Liver (tissue), 9 donors: ENCODE measurements around the gene FRMD5. TPM values are rescaled to one million over a fixed set of nuclear protein-coding genes. Genes with fewer than 3 reads are reported as not detected.
"Not testable (repeated sequence)": the region's sequence is repeated elsewhere in the genome, so short reads cannot be mapped to it uniquely, and the experiment has no call there.

Experiments
- DNase-seq: peaks from one replicate; pipeline ENCODE4 v3.0.0-alpha.2; 2017; ENCODE audit warnings: low spot score
- H3K27ac ChIP-seq, 2 donors: one replicate each; pipeline ENCODE4 v1.7.0; 2013; ENCODE audit warnings: inconsistent platforms in 2 of 2, low read length in 2 of 2, control low read depth in 1 of 2, low read depth in 1 of 2, mild to moderate bottlenecking in 1 of 2
- H3K27me3 ChIP-seq, 4 donors: one replicate each; pipeline versions ENCODE4 v1.6.1 to v1.7.0; 2013; ENCODE audit warnings: low read length in 3 of 4, inconsistent platforms in 1 of 4, mild to moderate bottlenecking in 1 of 4, moderate library complexity in 1 of 4; ENCODE audit not compliant: control insufficient read depth in 4 of 4, insufficient read depth in 4 of 4
- H3K36me3 ChIP-seq, 4 donors: one replicate each; pipeline versions ENCODE4 v1.6.1 to v1.7.0; 2013; ENCODE audit warnings: low read length in 3 of 4, mild to moderate bottlenecking in 3 of 4, low read depth in 1 of 4, moderate library complexity in 1 of 4; ENCODE audit not compliant: control insufficient read depth in 4 of 4, insufficient read depth in 3 of 4
- H3K4me1 ChIP-seq, 4 donors: one replicate each; pipeline versions ENCODE4 v1.6.1 to v1.7.0; 2013; ENCODE audit warnings: low read length in 3 of 4, mild to moderate bottlenecking in 3 of 4, moderate library complexity in 1 of 4; ENCODE audit not compliant: control insufficient read depth in 4 of 4, insufficient read depth in 4 of 4
- H3K4me3 ChIP-seq, 3 donors: one replicate each; pipeline versions ENCODE4 v1.6.1 to v1.7.0; 2013; ENCODE audit warnings: low read length in 3 of 3, control low read depth in 1 of 3, low read depth in 1 of 3, mild to moderate bottlenecking in 1 of 3
- H3K9ac ChIP-seq, 2 donors: one replicate each; pipeline ENCODE4 v1.7.0; 2013; ENCODE audit warnings: low read length in 2 of 2, mild to moderate bottlenecking in 2 of 2, moderate library complexity in 2 of 2, control low read depth in 1 of 2, low read depth in 1 of 2
- H3K9me3 ChIP-seq, 4 donors: one replicate each; pipeline versions ENCODE4 v1.6.1 to v1.7.0; 2013; ENCODE audit warnings: low read length in 3 of 4; ENCODE audit not compliant: control insufficient read depth in 4 of 4
- EGR1 ChIP-seq, 2 donors: IDR thresholded peaks; 2 replicates each; pipeline ENCODE4 v1.6.1; 2016 to 2018; ENCODE audit warnings: antibody characterized with exemption in 2 of 2, low read depth in 2 of 2
- FOXA1 ChIP-seq: IDR thresholded peaks from 2 replicates; pipeline ENCODE4 v1.6.1; 2016; ENCODE audit warnings: antibody characterized with exemption
- FOXA2 ChIP-seq: IDR thresholded peaks from 2 replicates; pipeline ENCODE4 v1.6.1; 2016; ENCODE audit warnings: antibody characterized with exemption
- GABPA ChIP-seq, 2 donors: IDR thresholded peaks in 1 of 2; conservative IDR thresholded peaks in 1 of 2; 2 replicates each; pipeline ENCODE4 v1.6.1; 2016; ENCODE audit warnings: antibody characterized with exemption in 2 of 2, mild to moderate bottlenecking in 1 of 2, moderate library complexity in 1 of 2
- HNF4A ChIP-seq, 2 donors: conservative IDR thresholded peaks; 2 replicates each; pipeline ENCODE4 v1.6.1; 2016; ENCODE audit warnings: antibody characterized with exemption in 2 of 2, mild to moderate bottlenecking in 2 of 2
- NR2F2 ChIP-seq: IDR thresholded peaks from 2 replicates; pipeline ENCODE4 v1.6.1; 2016; ENCODE audit warnings: antibody characterized with exemption
- RAD21 ChIP-seq, 2 donors: IDR thresholded peaks; 2 replicates each; pipeline ENCODE4 v1.6.1; 2016; ENCODE audit warnings: antibody characterized with exemption in 2 of 2, mild to moderate bottlenecking in 2 of 2
- RXRA ChIP-seq, 2 donors: IDR thresholded peaks; 2 replicates each; pipeline ENCODE4 v1.6.1; 2017 to 2018; ENCODE audit warnings: antibody characterized with exemption in 2 of 2, mild to moderate bottlenecking in 1 of 2
- YY1 ChIP-seq: IDR thresholded peaks from 2 replicates; pipeline ENCODE4 v1.6.1; 2016; ENCODE audit warnings: antibody characterized with exemption, mild to moderate bottlenecking
- WGBS: extraction: QIAGEN DNeasy Blood & Tissue Kit; methylation state at CpG from one replicate; pipeline ENCODE4 v1.1.7; 2013; 5-methylcytosine and 5-hydroxymethylcytosine counted together
- polyA plus RNA-seq, 2 donors: library from polyadenylated mRNA; stranded (reverse) in 1 of 2; unstranded in 1 of 2; fragments of 200-250 nt in 1 of 2; fragments of >200 nt in 1 of 2; fragmentation: Nextera tagmentation in 1 of 2; extraction: Ambion mirVana in 1 of 2; gene quantifications; one replicate each; pipeline versions ENCODE4 v1.2.1 to v1.2.3, GENCODE V29; 2013 to 2015
- total RNA-seq, 2 donors: library from RNA; depleted of rRNA; stranded (reverse); fragments of >200 nt; gene quantifications; one replicate each; pipeline ENCODE4 v1.2.3, GENCODE V29; 2014
- TF ChIP-seq, protein P1 (sequence below): IDR thresholded peaks from 2 replicates; pipeline ENCODE4 v1.6.1; 2016; ENCODE audit warnings: antibody characterized with exemption, mild to moderate bottlenecking
- TF ChIP-seq, protein P2 (sequence below): IDR thresholded peaks from 2 replicates; pipeline ENCODE4 v1.6.1; 2016; ENCODE audit warnings: antibody characterized with exemption
- TF ChIP-seq, protein P3 (sequence below): fragments of 150-350 bp; IDR thresholded peaks from 2 replicates; pipeline ENCODE4 v1.5.1; 2017; ENCODE audit warnings: improper control_type of control experiment, low read depth, low read length; ENCODE audit not compliant: missing input control
- TF ChIP-seq, protein P4 (sequence below): IDR thresholded peaks from 2 replicates; pipeline ENCODE4 v1.6.1; 2016; ENCODE audit warnings: antibody characterized with exemption
- donor health status: healthy.
- donor health status: healthy.
- donor health status: healthy.
- donor health status: healthy.
- donor health status: healthy.

Gene FRMD5
- total and polyA plus RNA-seq, 4 donors, result 0.01 to 0.25 TPM; not detected in 2

DNA sequence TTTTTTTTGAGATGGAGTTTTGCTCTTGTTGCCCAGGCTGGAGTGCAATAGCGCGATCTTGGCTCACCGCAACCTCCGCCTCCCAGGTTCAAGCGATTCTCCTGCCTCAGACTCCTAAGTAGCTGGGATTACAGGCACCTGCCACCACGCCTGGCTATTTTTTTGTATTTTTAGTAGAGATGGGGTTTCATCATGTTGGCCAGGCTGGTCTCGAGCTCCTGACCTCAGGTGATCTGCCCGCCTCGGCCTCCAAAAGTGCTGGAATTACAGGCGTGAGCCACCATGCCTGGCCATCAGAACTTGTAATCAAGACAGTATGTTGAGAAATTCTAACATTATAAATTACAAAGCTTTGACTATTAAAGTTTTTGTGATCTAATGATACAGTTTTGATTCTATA lies 328.4 kb downstream of the FRMD5 start:
- not testable (repeated sequence) for H3K4me1 ChIP-seq, H3K4me3 ChIP-seq, H3K27me3 ChIP-seq, H3K27ac ChIP-seq, H3K36me3 ChIP-seq, DNase-seq, H3K9me3 ChIP-seq, H3K9ac ChIP-seq
- WGBS, result 97% methylated on average over 10 of the region's 10 CpGs

DNA sequence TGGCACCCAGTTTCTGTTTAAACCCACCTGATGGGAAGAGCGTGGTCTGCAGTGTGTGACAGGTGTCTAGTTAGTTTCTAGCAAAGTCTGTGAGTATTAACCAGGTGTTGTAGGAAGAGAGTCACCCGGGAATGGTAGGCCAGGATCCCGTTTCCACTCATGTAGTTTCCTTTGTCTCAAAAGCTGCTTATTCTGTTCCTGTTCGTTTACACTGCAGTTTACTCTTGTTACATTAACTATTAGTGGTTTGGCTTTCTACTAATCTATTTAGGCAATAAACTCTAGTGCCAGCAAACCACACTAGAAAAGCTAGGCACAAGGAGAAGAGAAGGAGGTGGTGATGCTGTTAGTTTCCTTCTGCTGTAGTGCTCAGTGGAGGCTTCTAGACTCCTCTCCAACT lies 335.5 kb downstream of the FRMD5 start:
- no peaks in the 10 kb centered on the region for H3K36me3 ChIP-seq
- H3K9me3 ChIP-seq, result no peaks in the 10 kb centered on the region
- TF ChIP-seq, protein P1, sequence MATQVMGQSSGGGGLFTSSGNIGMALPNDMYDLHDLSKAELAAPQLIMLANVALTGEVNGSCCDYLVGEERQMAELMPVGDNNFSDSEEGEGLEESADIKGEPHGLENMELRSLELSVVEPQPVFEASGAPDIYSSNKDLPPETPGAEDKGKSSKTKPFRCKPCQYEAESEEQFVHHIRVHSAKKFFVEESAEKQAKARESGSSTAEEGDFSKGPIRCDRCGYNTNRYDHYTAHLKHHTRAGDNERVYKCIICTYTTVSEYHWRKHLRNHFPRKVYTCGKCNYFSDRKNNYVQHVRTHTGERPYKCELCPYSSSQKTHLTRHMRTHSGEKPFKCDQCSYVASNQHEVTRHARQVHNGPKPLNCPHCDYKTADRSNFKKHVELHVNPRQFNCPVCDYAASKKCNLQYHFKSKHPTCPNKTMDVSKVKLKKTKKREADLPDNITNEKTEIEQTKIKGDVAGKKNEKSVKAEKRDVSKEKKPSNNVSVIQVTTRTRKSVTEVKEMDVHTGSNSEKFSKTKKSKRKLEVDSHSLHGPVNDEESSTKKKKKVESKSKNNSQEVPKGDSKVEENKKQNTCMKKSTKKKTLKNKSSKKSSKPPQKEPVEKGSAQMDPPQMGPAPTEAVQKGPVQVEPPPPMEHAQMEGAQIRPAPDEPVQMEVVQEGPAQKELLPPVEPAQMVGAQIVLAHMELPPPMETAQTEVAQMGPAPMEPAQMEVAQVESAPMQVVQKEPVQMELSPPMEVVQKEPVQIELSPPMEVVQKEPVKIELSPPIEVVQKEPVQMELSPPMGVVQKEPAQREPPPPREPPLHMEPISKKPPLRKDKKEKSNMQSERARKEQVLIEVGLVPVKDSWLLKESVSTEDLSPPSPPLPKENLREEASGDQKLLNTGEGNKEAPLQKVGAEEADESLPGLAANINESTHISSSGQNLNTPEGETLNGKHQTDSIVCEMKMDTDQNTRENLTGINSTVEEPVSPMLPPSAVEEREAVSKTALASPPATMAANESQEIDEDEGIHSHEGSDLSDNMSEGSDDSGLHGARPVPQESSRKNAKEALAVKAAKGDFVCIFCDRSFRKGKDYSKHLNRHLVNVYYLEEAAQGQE, result no peak
- TF ChIP-seq HNF4A (conservative IDR thresholded peaks at IDR 0.05) (no peak), YY1 (no peak), FOXA2 (no peak)
- TF ChIP-seq, protein P2, sequence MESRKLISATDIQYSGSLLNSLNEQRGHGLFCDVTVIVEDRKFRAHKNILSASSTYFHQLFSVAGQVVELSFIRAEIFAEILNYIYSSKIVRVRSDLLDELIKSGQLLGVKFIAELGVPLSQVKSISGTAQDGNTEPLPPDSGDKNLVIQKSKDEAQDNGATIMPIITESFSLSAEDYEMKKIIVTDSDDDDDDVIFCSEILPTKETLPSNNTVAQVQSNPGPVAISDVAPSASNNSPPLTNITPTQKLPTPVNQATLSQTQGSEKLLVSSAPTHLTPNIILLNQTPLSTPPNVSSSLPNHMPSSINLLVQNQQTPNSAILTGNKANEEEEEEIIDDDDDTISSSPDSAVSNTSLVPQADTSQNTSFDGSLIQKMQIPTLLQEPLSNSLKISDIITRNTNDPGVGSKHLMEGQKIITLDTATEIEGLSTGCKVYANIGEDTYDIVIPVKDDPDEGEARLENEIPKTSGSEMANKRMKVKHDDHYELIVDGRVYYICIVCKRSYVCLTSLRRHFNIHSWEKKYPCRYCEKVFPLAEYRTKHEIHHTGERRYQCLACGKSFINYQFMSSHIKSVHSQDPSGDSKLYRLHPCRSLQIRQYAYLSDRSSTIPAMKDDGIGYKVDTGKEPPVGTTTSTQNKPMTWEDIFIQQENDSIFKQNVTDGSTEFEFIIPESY, result no peak
- no peaks in the 10 kb centered on the region for H3K4me1 ChIP-seq
- no peak for DNase-seq
- H3K27me3 ChIP-seq, result no peaks in the 10 kb centered on the region
- H3K27ac ChIP-seq, result no peak overlapping the region
- no peak overlapping the region for H3K4me3 ChIP-seq
- WGBS, result 63% methylated on average over 4 of the region's 4 CpGs
- H3K9ac ChIP-seq, result no peak overlapping the region

DNA sequence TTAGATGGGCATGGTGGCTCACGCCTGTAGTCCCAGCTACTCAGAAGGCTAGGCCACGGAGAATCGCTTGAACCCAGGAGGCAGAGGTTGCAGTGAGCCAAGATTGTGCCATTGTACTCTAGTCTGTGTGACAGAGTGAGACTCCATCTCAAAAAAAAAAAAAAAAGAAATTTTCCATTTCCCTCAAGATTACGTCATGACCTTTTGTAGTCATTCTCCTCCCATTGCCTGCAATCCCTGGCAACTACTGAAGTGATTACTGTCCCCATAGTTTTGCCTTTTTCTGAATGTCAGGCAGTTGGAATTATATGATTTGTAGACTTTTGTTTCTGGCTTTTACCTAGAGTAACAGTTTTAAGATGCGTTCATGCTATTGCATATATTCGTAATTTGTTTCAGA lies 340.3 kb downstream of the FRMD5 start:
- Histone ChIP-seq H3K27ac (no peak overlapping the region), H3K4me3 (no peak overlapping the region), H3K9me3 (no peaks in the 10 kb centered on the region), H3K4me1 (no peaks in the 10 kb centered on the region), H3K36me3 (no peaks in the 10 kb centered on the region), H3K27me3 (no peaks in the 10 kb centered on the region), H3K9ac (no peak overlapping the region)
- 93% methylated on average over 6 of the region's 6 CpGs for WGBS
- no peak for DNase-seq
- TF ChIP-seq EGR1 (IDR thresholded peaks at IDR 0.05; ENCODE audit: low read depth in 2 of 2) (no peak), RXRA (IDR thresholded peaks at IDR 0.05) (no peak), NR2F2 (no peak), GABPA (IDR thresholded peaks at IDR 0.05 in 1 of 2, conservative IDR thresholded peaks at IDR 0.05 in 1 of 2) (no peak), FOXA1 (no peak), RAD21 (IDR thresholded peaks at IDR 0.05) (no peak)
- TF ChIP-seq, protein P1, result no peak
- TF ChIP-seq, protein P3, sequence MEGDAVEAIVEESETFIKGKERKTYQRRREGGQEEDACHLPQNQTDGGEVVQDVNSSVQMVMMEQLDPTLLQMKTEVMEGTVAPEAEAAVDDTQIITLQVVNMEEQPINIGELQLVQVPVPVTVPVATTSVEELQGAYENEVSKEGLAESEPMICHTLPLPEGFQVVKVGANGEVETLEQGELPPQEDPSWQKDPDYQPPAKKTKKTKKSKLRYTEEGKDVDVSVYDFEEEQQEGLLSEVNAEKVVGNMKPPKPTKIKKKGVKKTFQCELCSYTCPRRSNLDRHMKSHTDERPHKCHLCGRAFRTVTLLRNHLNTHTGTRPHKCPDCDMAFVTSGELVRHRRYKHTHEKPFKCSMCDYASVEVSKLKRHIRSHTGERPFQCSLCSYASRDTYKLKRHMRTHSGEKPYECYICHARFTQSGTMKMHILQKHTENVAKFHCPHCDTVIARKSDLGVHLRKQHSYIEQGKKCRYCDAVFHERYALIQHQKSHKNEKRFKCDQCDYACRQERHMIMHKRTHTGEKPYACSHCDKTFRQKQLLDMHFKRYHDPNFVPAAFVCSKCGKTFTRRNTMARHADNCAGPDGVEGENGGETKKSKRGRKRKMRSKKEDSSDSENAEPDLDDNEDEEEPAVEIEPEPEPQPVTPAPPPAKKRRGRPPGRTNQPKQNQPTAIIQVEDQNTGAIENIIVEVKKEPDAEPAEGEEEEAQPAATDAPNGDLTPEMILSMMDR, result no peak
- TF ChIP-seq, protein P2, result no peak
- TF ChIP-seq, protein P4, sequence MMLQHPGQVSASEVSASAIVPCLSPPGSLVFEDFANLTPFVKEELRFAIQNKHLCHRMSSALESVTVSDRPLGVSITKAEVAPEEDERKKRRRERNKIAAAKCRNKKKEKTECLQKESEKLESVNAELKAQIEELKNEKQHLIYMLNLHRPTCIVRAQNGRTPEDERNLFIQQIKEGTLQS, result no peak
